Kidney (tissue), 22 donors: ENCODE data around the gene EIF4B. TPM values are rescaled to one million over a fixed set of nuclear protein-coding genes. Genes with fewer than 3 reads are reported as not detected.

Experiments
- DNase-seq, 5 donors: peaks; one replicate each; pipeline ENCODE4 v3.0.0-alpha.2; 2013 to 2020
- FAIRE-seq: peaks from 2 replicates; lab custom pipeline; 2012; peaks lifted over from hg19 to GRCh38; lab: Jason Lieb, UNC
- H3K27ac ChIP-seq, 2 donors: one replicate each; pipeline ENCODE4 v1.7.0; 2013; ENCODE audit warnings: low read depth in 2 of 2, low read length in 2 of 2, inconsistent platforms in 1 of 2
- H3K27me3 ChIP-seq: one replicate; pipeline ENCODE4 v1.7.1; 2013; ENCODE audit warnings: low read length, inconsistent platforms; ENCODE audit not compliant: control insufficient read depth, insufficient read depth
- H3K36me3 ChIP-seq, 3 donors: one replicate each; pipeline versions ENCODE4 v1.7.0 to v1.7.1; 2013; ENCODE audit warnings: low read length in 3 of 3, control low read depth in 1 of 3, inconsistent platforms in 1 of 3; ENCODE audit not compliant: insufficient read depth in 3 of 3, control insufficient read depth in 2 of 3
- H3K4me1 ChIP-seq, 3 donors: one replicate each; pipeline versions ENCODE4 v1.7.0 to v1.7.1; 2013; ENCODE audit warnings: low read length in 3 of 3, inconsistent platforms in 1 of 3, low read depth in 1 of 3; ENCODE audit not compliant: control insufficient read depth in 2 of 3, insufficient read depth in 2 of 3
- H3K4me3 ChIP-seq, 3 donors: one replicate each; pipeline versions ENCODE4 v1.7.0 to v1.8.1; 2013; ENCODE audit warnings: low read length in 3 of 3, control low read depth in 1 of 3, inconsistent platforms in 1 of 3
- H3K9ac ChIP-seq, 3 donors: one replicate each; pipeline versions ENCODE4 v1.7.0 to v1.7.1; 2013; ENCODE audit warnings: low read length in 3 of 3, control low read depth in 1 of 3, inconsistent platforms in 1 of 3
- H3K9me3 ChIP-seq, 3 donors: one replicate each; pipeline versions ENCODE4 v1.7.0 to v1.7.1; 2013; ENCODE audit warnings: low read length in 3 of 3, control low read depth in 1 of 3, inconsistent platforms in 1 of 3; ENCODE audit not compliant: control insufficient read depth in 2 of 3, insufficient read depth in 1 of 3
- intact Hi-C: fragments of 100-400 bp; cut with DNase I; formaldehyde crosslinking; loops from one replicate; pipeline ENCODE4 v1.11.1; 2022
- long read RNA-seq, 10 donors: library from polyadenylated mRNA in 1 of 10; unstranded in 1 of 10; transcript quantifications; one replicate each; pipeline ENCODE4 v2.0.0 and lab custom pipeline, GENCODE V29; 2021 to 2026
- polyA plus RNA-seq: library from polyadenylated mRNA; stranded (reverse); fragments of 350-450 nt; fragmentation: Illumina TruSeq; extraction: RNeasy Lipid Tissue Mini Kit (QIAGEN cat#74804); gene quantifications from one replicate; pipeline ENCODE4 v1.2.3, GENCODE V29; 2014; ENCODE audit warnings: low read depth, low replicate concordance; ENCODE audit not compliant: insufficient read depth
- total RNA-seq: library from RNA; stranded (reverse); fragmentation: NEBNext Ultra II Directional; extraction: Animal tissue kit (Norgen Biotek cat#: 25700); gene quantifications from one replicate; pipeline ENCODE4 v1.2.1, GENCODE V29; 2021
- TF ChIP-seq, protein P1 (sequence below): IDR thresholded peaks from 3 replicates; pipeline ENCODE4 v1.5.1; 2012; ENCODE audit warnings: mild to moderate bottlenecking, moderate library complexity, borderline replicate concordance; ENCODE audit not compliant: insufficient read depth; ENCODE audit errors: extremely low read depth
- donor health status: control.
- donor health status: control.
- donor health status: control.
- donor health status: control.
- donor health status: control.
- donor health status: DM: yes; HTN: yes; CAD: no.
- donor health status: Normal renal cell carcinoma (clear cell type).

The EIF4B gene, protein sequence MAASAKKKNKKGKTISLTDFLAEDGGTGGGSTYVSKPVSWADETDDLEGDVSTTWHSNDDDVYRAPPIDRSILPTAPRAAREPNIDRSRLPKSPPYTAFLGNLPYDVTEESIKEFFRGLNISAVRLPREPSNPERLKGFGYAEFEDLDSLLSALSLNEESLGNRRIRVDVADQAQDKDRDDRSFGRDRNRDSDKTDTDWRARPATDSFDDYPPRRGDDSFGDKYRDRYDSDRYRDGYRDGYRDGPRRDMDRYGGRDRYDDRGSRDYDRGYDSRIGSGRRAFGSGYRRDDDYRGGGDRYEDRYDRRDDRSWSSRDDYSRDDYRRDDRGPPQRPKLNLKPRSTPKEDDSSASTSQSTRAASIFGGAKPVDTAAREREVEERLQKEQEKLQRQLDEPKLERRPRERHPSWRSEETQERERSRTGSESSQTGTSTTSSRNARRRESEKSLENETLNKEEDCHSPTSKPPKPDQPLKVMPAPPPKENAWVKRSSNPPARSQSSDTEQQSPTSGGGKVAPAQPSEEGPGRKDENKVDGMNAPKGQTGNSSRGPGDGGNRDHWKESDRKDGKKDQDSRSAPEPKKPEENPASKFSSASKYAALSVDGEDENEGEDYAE
- total RNA-seq = 417 TPM
- 114 TPM for polyA plus RNA-seq
- long read RNA-seq, donor 1, full-length matches to known transcripts = 32 of 91 reads
- long read RNA-seq, donor 1, partial matches to known transcripts = 59 of 91 reads
- long read RNA-seq, donor 1, other reads (novel, unspliced or antisense) = 0 of 91 reads
- long read RNA-seq, donor 2, full-length matches to known transcripts = 52 of 109 reads
- long read RNA-seq, donor 2, partial matches to known transcripts = 57 of 109 reads
- long read RNA-seq, donor 2, other reads (novel, unspliced or antisense) = 0 of 109 reads
- long read RNA-seq, donor 3, full-length matches to known transcripts = 58 of 133 reads
- long read RNA-seq, donor 3, partial matches to known transcripts = 75 of 133 reads
- long read RNA-seq, donor 3, other reads (novel, unspliced or antisense) = 0 of 133 reads
- long read RNA-seq, donor 4, full-length matches to known transcripts = 27 of 48 reads
- long read RNA-seq, donor 4, partial matches to known transcripts = 21 of 48 reads
- long read RNA-seq, donor 4, other reads (novel, unspliced or antisense) = 0 of 48 reads
- long read RNA-seq, donor 5, full-length matches to known transcripts = 5 of 5 reads
- long read RNA-seq, donor 5, partial matches to known transcripts = 0 of 5 reads
- long read RNA-seq, donor 5, other reads (novel, unspliced or antisense) = 0 of 5 reads
- long read RNA-seq, donor 6, full-length matches to known transcripts = 66 of 353 reads
- long read RNA-seq, donor 6, partial matches to known transcripts = 287 of 353 reads
- long read RNA-seq, donor 6, other reads (novel, unspliced or antisense) = 0 of 353 reads
- long read RNA-seq, donor 7, full-length matches to known transcripts = 152 of 213 reads
- long read RNA-seq, donor 7, partial matches to known transcripts = 36 of 213 reads
- long read RNA-seq, donor 7, other reads (novel, unspliced or antisense) = 25 of 213 reads
- long read RNA-seq, donor 8, full-length matches to known transcripts = 40 of 87 reads
- long read RNA-seq, donor 8, partial matches to known transcripts = 47 of 87 reads
- long read RNA-seq, donor 8, other reads (novel, unspliced or antisense) = 0 of 87 reads
- long read RNA-seq, donor 9, full-length matches to known transcripts = 21 of 62 reads
- long read RNA-seq, donor 9, partial matches to known transcripts = 41 of 62 reads
- long read RNA-seq, donor 9, other reads (novel, unspliced or antisense) = 0 of 62 reads
- long read RNA-seq, donor 10, full-length matches to known transcripts = 41 of 124 reads
- long read RNA-seq, donor 10, partial matches to known transcripts = 83 of 124 reads
- long read RNA-seq, donor 10, other reads (novel, unspliced or antisense) = 0 of 124 reads

GRCh38 chr12:53005986-53006809 lies at the start of gene EIF4B:
EIF4B (plus strand) TSS chr12:53006456; CDS start chr12:53006484, 28 bp downstream.
- Histone ChIP-seq H3K9ac (peak within 1 kb of the TSS; percentile 95 to 98 (median 95)), H3K9me3 (no peaks in the 10 kb centered on the region), H3K27me3 (no peaks in the 10 kb centered on the region), H3K27ac (peak within 1 kb of the TSS; percentile 98 to 99), H3K4me3 (peak within 1 kb of the TSS; percentile 98 to 100 (median 99)), H3K4me1 (peaks cover 5 to 26% (median 13%) of the 10 kb centered on the region in 3 donors), H3K36me3 (no peaks in the 10 kb centered on the region)
- TF ChIP-seq, protein P1, sequence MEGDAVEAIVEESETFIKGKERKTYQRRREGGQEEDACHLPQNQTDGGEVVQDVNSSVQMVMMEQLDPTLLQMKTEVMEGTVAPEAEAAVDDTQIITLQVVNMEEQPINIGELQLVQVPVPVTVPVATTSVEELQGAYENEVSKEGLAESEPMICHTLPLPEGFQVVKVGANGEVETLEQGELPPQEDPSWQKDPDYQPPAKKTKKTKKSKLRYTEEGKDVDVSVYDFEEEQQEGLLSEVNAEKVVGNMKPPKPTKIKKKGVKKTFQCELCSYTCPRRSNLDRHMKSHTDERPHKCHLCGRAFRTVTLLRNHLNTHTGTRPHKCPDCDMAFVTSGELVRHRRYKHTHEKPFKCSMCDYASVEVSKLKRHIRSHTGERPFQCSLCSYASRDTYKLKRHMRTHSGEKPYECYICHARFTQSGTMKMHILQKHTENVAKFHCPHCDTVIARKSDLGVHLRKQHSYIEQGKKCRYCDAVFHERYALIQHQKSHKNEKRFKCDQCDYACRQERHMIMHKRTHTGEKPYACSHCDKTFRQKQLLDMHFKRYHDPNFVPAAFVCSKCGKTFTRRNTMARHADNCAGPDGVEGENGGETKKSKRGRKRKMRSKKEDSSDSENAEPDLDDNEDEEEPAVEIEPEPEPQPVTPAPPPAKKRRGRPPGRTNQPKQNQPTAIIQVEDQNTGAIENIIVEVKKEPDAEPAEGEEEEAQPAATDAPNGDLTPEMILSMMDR = no peak
- intact Hi-C loops = no loop called here
- FAIRE-seq (peak; percentile 81), DNase-seq (peak; percentile 99 to 100 (median 100))

GRCh38 chr12:52956987-52957386 lies 49.3 kb upstream of the EIF4B start:
- intact Hi-C loops = no loop called here

More at GRCh38 chr12:52956987-52957386, 49.3 kb upstream of the EIF4B start:
- H3K36me3 ChIP-seq = peaks cover 0 to 7% (median 0%) of the 10 kb centered on the region in 3 donors
- no peaks in the 10 kb centered on the region for H3K4me1 ChIP-seq
- DNase-seq = no peak
- TF ChIP-seq, protein P1 = no peak
- no peak overlapping the region for H3K4me3 ChIP-seq
- no peak overlapping the region for H3K9ac ChIP-seq
- no peaks in the 10 kb centered on the region for H3K27me3 ChIP-seq
- no peaks in the 10 kb centered on the region for H3K9me3 ChIP-seq
- no peak for FAIRE-seq
- no peak overlapping the region for H3K27ac ChIP-seq
